ENCODE measurements around the gene AHI1. TPM values are rescaled to one million over a fixed set of nuclear protein-coding genes. Genes with fewer than 3 reads are reported as not detected.

AHI1 gene
- total RNA-seq, 1 experiment from 2014 or later, result 11.9 TPM

DNA sequence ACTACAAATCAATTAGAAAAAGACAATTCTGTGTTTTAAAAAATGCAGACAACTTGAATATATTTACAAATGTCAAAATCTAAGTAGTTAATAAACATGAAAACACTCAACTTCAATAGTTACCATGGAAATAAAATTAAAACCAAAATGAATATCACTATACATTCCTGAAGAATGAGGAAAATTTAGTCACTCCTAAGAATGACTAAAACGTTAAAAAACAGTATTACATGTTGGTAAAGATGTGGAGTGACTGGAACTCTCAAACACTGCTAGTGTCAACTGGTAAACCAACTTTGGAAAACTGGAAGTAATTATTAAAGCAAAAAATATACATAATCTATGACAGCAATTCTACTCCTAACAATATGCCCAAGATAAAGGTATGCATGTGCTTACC lies 36.3 kb downstream of the AHI1 start:
- DNase-seq (ENCODE audit: low read depth), result no peak

DNA sequence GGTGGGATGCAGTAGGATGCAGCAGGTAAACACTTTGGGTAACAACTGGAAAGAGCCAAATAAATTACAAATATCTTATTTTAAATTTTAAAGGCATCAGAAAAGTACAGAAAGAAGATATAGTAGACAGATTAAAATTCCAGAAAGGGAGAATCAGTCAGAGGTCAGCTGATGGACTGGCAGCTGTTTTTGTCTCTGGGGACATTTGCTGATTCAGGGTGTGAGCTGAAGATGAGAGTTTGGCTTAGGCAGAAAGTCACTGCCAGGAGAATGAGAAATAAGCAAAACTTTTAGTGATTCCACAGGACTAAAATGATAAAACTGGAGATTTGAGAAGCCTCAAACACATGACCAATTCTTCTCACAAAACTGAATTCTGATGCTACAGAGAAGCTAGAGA lies 39.5 kb downstream of the AHI1 start:
- no peak for DNase-seq (ENCODE audit: low read depth)

DNA sequence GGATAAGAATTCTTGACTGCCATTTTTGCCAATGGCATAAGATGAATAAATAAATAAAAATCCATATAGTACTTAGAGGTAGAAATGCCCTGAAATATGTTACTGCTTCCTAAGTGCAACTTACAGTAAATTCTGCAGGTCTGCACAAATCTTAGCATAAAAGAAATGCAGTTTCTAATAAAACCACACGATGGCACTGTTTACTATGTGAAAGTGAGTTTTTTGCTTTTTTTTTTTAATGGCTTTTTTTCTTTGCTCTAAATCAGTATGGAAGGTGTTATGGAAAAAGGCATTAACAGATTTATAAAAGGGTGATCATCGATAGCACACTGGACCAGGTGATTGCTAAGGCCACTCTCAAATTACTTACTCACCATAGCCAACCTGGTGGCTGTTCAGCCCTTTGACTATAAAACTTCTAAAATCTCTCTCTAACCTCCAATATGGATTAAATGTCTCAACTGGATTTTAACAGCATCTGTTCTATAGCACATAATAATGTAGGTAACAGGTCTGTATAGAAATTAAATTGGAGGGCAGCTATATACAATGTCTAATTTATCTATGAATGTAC lies 45.8 kb downstream of the AHI1 start:
- DNase-seq (ENCODE audit: low read depth), result peak; percentile 55

DNA sequence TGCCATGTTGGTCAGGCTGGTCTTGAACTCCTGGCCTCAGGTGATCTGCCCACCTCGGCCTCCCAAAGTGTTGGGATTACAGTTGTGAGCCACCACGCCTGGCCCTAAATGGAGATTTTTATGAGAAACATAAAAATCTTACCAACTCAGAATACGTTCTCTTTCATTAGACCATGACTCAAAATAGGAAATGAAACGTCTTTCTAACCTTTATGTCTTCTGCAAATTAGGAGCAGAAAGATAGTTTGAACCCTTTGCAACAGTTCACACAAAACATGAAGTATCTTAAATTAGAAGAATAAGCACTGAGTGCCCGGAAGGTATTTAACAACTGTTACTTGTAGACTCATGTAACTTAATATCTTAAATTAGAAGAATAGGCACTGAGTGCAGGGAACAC lies 48.3 kb downstream of the AHI1 start:
- DNase-seq (ENCODE audit: low read depth), result no peak

DNA sequence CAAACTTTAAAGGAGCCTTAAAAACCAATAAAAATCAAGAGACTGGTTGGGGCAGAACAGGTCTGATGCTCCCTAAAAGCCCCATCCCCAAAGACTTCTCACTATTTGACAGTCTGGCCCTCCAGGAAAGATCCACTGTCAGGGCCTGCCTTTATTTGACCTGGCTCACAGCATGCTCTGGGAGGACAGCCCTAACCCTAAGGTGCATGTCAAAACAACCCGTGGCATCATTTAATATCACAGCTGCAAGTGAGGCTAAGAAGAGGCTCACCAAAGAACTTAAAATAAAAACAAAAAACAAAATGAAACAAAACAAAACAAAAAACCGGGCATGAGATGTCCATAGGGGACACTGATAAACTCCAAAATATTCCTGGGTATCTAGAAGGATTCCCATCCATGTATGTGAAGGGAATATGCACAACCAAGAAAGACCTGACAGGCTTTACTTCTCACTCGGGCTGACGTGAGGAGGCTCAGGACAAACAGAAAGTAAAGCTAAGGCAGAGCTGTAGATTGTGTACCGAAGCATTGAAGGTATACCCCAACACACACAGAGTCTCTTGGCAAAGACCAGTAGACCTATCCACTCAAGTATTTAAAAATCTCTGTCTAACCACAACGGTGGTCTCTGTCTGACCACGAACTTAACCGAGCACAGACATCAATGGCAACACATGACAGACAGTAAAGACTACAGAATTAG lies 57.3 kb downstream of the AHI1 start:
- DNase-seq (ENCODE audit: low read depth), result no peak

DNA sequence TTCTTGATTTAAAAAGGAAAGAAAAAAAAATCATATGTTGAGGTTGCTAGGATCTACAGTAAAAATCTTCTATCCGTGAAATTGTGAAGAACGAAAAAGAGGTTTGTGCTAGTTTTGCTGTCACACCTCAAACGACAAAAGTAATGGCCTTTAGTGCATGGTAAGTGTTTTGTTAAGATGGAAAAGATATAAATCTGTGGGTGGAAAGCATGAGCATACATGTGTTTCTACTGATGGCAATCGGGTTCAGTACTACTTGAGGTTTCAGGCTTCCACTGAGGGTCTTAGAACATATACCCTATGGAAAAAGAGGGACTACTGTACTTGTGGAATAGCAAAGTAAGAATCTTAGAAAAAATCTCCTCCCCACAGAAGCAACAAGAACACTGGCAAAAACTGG lies 58.0 kb downstream of the AHI1 start:
- DNase-seq (ENCODE audit: low read depth), result no peak

DNA sequence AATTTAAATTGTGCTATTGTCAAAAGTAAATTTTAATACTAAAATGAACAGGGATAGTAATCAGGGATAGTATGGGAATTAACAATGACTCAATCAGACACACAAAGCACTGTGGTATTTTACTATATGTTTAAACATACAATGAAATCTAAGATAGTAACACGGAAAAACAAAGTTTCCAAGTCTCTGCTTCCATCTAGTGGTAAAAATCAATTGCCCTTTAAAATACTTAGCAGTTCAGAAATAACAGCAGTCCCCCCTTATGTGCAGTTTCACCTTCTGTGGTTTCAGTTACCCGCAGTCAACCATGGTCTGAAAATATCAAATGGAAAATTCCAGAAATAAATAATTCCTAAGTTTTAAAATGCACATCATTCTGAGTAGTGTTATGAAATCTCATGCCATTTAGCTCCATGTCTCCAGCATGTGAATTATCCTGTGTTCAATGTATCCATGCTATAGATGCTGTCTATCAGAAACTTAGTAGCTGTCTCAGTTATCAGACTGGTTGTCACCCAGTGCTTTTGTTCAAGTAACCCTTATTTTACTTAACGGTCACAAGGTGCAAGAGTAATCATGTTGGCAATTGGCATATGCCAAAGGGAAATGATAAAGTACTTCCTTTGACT lies 58.5 kb downstream of the AHI1 start:
- peak; percentile 10 for DNase-seq (ENCODE audit: low read depth)

DNA sequence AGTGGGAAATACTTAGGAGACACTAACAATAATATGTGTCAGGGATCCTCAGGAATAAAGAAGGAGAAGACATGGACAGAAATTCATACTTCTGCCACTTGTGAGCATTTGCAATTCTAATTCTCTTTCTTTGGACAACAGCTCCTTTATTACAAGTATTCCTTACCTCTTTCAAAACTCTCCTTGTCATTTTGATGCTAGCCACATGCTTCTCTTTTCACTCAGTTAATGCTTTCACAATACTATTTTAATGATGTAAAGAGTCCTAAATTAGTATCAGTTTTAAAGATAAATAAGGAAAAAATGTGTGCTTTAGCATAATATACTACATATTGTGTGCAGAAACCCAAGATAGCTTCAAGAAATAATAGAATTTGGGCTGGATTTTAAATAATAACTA lies 62.5 kb downstream of the AHI1 start:
- no peak for DNase-seq (ENCODE audit: low read depth)

DNA sequence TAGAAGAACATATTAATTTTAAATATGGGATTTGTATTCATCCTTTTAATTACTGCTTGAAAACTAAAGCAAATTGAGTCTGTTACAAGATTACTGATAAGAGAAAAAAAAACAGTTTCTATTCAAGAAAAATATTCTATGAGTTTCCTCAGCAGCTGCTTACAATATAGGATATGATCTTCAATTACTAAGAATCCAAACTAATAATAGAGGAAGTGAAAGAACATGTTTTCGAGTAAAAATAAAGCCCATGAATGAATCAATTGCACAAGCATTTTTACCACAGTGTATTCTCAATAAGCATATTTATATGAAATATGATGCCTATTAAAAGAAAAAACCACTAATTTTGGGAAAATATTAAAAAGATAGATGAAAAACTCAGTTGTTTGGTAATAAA lies 63.4 kb downstream of the AHI1 start:
- DNase-seq (ENCODE audit: low read depth), result no peak

DNA sequence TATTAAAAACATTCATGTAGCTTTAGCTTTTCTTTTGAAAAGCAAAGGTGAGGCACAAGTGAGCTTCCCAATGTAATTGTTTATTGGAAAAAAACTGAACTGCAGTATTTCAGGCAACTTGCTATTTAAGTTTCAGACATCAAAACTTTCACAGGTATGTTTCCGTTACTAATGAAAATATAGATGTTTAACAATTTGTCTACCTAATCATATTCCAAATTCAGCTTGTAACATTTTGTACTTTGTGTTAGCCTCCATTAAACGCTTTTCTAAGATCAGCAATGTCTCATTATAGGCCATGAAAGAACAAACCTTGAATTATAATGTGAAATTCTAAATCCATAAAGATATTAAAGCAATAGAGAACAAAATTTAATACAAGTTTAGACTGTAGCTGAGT lies 69.5 kb downstream of the AHI1 start:
- no peak for DNase-seq (ENCODE audit: low read depth)

DNA sequence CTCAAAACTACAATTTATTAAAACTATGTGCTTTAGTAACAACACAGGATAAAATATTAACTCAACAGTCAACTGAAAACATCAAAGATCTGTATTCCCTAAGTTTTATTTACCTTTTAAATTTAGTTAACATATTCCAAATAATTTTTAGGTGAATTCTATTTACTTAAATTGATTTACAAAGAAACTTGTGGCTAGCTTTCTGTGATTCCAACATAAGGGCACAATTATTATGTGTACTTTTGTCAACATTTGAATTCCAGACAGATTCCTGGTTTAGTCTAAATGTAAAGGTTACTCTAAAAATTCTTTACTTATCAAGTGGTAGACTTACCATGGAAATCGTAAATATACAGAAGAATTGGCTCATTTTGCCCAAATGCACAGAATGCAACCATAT lies 70.7 kb downstream of the AHI1 start:
- no peak for DNase-seq (ENCODE audit: low read depth)

DNA sequence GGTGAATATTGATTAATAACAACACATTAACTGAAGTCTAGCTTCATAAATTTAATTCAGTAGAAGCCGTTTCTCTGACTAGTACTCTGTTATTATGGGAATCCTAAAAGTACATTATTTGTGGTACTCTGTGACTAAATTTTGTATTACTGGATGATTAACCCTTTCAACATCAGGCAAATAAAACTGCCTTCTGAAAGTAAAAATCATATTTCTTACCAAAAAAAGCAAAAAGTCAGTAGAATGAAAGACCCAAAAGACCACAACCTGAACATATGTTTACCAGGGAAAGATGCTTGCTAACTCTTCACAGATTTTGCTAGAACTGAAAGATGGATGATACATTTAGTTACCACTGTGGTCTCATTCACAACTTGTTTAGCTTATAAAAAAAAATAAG lies 73.2 kb downstream of the AHI1 start:
- DNase-seq (ENCODE audit: low read depth), result no peak

DNA sequence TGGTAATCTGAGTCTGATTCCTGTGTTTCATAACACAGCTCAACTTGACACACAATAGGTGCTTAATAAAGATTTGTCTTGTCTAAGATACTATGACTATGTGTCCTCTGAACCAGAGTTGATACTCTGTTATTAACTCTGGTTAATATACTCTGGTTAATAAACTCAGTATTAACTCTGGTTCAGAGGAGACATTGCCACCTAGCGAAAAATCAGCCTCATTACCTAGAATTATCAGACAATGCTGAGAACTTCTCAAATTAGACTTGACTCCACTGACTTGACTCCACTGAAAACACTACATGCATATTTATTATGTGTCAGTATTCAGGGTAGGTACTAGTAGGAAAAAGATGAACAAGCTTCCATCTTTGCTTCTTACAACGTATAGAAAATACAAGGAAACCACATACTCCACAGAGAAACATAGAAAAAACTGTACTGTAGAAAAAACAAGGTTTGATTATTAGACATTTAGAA lies 73.9 kb downstream of the AHI1 start:
- DNase-seq (ENCODE audit: low read depth), result peak; percentile 47

DNA sequence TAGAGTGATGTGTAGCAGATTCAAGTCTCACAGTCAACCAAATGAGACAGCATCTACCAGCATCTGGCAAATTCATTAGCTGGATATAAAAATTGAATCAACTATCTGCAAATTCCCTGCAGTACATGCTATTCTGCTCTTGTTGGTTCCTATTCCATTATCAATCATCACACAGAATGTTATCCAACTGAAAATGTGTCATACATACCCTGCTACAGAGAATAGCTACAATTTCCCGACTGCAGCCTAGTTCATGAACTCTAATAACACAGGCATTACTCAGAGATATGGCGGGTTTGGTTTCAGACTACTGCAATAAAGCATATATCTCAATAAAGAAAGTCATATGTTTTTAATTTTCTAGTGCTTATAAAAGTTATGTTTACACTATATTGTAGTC lies 78.4 kb downstream of the AHI1 start:
- peak; percentile 10 for DNase-seq (ENCODE audit: low read depth)

DNA sequence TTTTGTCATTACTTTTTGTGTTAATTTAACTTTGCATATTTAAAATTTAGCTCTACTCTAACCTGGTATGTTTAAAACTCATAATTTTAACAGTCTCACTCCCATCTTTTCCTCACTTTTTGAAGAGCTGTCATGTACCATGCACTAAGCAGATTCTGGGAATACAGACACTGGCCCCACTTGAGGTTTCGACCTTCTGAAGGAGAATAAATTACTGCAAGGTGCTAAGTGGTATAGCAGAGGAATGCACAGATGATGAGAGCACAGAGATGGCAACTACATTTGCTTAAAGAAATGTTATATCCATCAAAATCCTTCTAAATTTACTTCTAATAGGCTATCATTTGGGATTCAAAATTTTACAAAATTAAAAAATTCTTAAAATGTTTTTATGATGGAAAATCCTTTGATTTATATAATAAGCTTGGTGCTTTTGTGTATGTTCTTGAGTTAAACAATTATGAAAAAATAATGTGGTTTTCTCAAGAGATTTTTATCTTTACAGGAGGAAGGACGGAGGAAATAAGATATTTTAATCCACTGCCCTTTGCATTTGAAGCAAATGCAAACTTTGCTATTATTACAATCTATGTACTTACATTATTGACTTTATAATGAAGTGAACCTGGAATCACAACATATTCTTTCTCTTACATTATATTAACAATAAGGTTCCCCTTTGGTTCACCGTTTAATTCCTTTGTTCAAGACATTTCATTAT lies 79.3 kb downstream of the AHI1 start:
- no peak for DNase-seq (ENCODE audit: low read depth)

DNA sequence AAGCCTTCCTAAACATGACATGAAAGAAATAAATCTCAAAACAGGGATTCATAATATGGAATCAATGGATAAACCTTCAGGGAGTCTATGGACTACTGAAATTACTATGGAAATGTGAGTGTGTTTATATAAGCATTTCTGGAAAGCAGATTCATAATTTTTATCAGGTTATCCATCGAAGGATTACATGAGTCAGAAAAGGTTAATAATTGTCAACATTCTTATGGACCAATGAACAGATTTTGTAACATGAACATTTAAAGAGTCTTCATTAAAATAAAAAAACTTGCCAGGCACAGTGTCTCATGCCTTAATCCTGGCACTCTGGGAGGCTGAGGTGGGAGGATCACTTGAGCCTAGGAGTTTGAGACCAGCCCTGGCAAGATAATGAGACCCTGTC lies 84.8 kb downstream of the AHI1 start:
- DNase-seq (ENCODE audit: low read depth), result peak; percentile 4

DNA sequence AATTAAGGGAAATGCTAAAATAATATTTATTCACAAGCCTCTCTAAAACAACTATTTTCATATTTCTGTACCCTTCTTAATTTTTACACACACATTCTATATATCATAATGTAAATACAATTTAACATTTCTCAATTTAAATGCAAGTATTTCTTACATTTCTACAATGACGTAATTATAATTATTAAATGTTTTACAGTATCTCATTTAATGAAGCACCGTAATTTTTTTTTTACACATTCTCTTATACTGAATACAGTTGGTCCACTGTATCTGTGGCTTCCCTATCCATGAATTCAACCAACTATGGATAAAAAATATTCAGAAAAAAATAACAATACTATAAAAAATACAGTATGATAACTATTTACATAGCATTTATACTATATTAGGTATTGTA lies 85.7 kb downstream of the AHI1 start:
- DNase-seq (ENCODE audit: low read depth), result no peak

DNA sequence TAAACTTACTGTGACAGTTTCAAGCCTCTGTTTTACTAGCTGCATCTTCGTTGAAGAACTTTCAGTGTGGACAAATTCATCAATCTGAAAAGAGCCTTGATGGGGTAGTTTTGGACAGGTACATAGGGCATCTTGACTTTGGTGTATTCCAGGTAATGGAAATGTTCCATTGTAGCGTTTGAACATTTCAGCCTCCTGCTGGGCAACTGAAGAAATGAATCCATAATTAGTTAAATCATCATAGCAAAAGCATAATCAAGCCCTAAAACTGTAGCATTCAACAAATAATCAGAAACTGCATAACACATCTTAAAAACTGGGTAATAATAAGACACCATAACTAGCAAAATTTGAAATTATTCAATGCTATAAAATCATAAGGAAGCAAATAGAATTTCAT lies 86.2 kb downstream of the AHI1 start:
- DNase-seq (ENCODE audit: low read depth), result peak; percentile 9

DNA sequence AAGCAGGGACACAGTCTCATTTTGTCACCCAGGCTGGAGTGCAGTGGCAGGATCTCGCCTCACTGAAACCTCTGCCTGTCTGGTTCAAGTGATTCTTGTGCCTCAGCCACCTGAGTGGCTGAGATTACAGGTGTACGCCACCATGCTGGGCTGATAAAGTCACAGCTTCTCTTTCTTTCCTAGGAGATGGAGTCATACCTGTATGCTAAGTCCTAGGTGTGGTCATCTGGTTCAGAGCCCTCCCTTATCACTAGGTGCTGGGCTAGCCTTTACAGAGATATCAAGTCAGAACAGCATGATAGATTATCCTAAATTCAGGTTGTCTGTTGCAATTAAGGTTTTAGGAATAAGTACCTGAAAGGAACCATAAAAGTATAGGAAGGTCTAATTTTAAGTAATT lies 86.7 kb downstream of the AHI1 start:
- no peak for DNase-seq (ENCODE audit: low read depth)

DNA sequence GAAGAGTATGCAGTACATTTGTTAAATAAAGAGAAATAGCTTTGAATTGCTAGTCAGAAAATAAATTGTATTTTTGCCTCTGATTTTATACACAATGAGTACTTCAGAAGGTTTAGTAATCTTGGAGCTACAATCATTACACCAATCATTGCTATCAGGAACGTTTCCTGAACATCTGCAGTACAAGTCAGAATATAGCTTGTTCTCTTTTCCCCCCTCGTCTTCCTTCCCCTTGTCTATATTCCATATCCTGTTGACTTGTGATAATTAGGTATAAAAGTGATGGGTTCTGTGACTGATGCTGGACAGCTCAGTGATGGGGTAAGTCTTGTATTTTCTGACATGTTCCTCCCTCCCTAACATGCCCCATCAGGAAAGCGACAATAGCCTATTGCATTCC lies 94.0 kb downstream of the AHI1 start:
- DNase-seq (ENCODE audit: low read depth), result no peak

DNA sequence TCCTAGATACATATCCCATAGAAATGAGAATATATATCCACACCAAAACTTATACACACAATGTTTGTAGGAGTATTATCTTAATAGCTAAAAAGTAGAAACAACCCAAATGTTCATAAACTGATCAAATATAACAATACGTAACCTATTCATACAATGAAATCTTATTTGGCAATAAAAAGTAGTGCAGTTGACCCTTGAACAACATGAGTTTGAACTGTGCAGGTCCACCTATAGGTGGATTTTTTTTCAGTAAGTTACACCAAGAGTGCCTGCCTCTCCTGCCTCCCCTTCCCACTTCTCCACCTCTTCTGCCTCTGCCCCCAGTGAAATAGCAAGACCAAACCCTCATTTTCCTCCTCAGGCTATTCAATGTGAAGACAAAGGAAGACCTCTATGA lies 95.2 kb downstream of the AHI1 start:
- DNase-seq (ENCODE audit: low read depth), result no peak

DNA sequence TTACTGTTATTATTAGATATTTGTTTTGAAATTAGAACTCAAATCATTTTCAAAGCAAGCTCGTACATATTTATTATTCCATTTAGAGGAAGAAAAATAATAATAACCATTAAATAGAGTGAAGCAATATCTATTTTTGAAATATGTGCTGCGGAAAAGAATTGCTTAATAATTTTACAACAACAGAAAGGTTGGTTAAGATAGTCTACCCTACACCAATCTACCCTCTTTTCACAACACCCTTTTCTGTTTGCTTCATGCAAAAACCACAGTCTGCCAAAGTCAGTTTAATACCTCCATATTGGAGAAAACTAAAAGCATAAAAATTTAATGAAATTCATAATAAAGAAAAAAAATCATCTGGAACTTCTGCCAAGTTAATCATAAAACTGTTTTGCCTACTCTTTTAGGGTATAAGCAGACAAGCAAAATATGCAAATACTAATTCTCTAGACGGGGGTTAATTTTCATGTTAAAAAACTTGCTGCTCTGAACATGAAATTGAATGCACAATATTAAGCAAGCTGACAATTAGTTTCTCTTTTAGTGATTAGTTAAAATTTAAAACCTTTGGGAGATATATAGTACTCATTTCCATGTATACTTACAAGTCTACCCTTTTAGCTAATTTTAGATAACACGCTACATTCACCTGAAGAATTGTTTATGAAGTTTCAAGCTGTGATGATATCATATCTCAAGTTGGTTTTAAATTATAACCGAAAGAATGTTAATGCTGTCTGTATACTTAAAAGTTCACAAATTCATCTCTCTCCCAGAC lies 100.2 kb downstream of the AHI1 start:
- no peak for DNase-seq (ENCODE audit: low read depth)

Measured in M059J (cell line).